ENCODE measurements around the gene EIF4G3.
"Not testable (repeated sequence)": the region's sequence is repeated elsewhere in the genome, so short reads cannot be mapped to it uniquely, and the experiment has no call there.

The EIF4G3 gene

GRCh38 chr1:21190771-21191170 is 14.1 kb upstream of the EIF4G3 start:
- DNase-seq (ENCODE audit: low read depth, low spot score), result not testable (repeated sequence)

GRCh38 chr1:21189906-21190500 is 13.3 kb upstream of the EIF4G3 start:
- H3K4me3 ChIP-seq (ENCODE audit: low read length), result no peak overlapping the region
- DNase-seq (ENCODE audit: low read depth, low spot score), result no peak

More at GRCh38 chr1:21190771-21191170, 14.1 kb upstream of the EIF4G3 start:
- not testable (repeated sequence) for H3K4me3 ChIP-seq (ENCODE audit: low read length)

GRCh38 chr1:21189421-21189820 is 12.7 kb upstream of the EIF4G3 start:
- no peak overlapping the region for H3K4me3 ChIP-seq (ENCODE audit: low read length)
- no peak for DNase-seq (ENCODE audit: low read depth, low spot score)

GRCh38 chr1:21188235-21188634 is 11.5 kb upstream of the EIF4G3 start:
- DNase-seq (ENCODE audit: low read depth, low spot score), result no peak
- no peak overlapping the region for H3K4me3 ChIP-seq (ENCODE audit: low read length)

GRCh38 chr1:21185221-21185731 is 8.6 kb upstream of the EIF4G3 start:
- H3K4me3 ChIP-seq (ENCODE audit: low read length), result no peak overlapping the region
- no peak for DNase-seq (ENCODE audit: low read depth, low spot score)

GRCh38 chr1:21184276-21184675 is 7.6 kb upstream of the EIF4G3 start:
- no peak overlapping the region for H3K4me3 ChIP-seq (ENCODE audit: low read length)
- no peak for DNase-seq (ENCODE audit: low read depth, low spot score)

GRCh38 chr1:21182181-21182731 is 5.6 kb upstream of the EIF4G3 start:
- H3K4me3 ChIP-seq (ENCODE audit: low read length), result no peak overlapping the region
- DNase-seq (ENCODE audit: low read depth, low spot score), result no peak

- not testable (repeated sequence) for DNase-seq (ENCODE audit: low read depth, low spot score); H3K4me3 ChIP-seq (ENCODE audit: low read length)
Measured at GRCh38 chr1:21178271-21178670, 1.6 kb upstream of the EIF4G3 start.

- peak overlapping the region; percentile 66 for H3K4me3 ChIP-seq (ENCODE audit: low read length)
- DNase-seq (ENCODE audit: low read depth, low spot score), result no peak
Measured at GRCh38 chr1:21175670-21176581, 771 bp downstream of the EIF4G3 start.

GRCh38 chr1:21175324-21175669 is 1.4 kb downstream of the EIF4G3 start:
- peak overlapping the region; percentile 66 for H3K4me3 ChIP-seq (ENCODE audit: low read length)
- DNase-seq (ENCODE audit: low read depth, low spot score), result peak; percentile 73

- H3K4me3 ChIP-seq (ENCODE audit: low read length), result no peak overlapping the region
- no peak for DNase-seq (ENCODE audit: low read depth, low spot score)
Measured at GRCh38 chr1:21174654-21175323, 1.9 kb downstream of the EIF4G3 start.

- no peak for DNase-seq (ENCODE audit: low read depth, low spot score)
- no peak overlapping the region for H3K4me3 ChIP-seq (ENCODE audit: low read length)
Measured at GRCh38 chr1:21174230-21174629, 2.5 kb downstream of the EIF4G3 start.

GRCh38 chr1:21173096-21173495 is 3.6 kb downstream of the EIF4G3 start:
- not testable (repeated sequence) for DNase-seq (ENCODE audit: low read depth, low spot score); H3K4me3 ChIP-seq (ENCODE audit: low read length)

GRCh38 chr1:21170837-21171236 is 5.9 kb downstream of the EIF4G3 start:
- DNase-seq (ENCODE audit: low read depth, low spot score); H3K4me3 ChIP-seq (ENCODE audit: low read length): not testable (repeated sequence)

GRCh38 chr1:21168444-21168843 is 8.3 kb downstream of the EIF4G3 start:
- no peak for DNase-seq (ENCODE audit: low read depth, low spot score)
- H3K4me3 ChIP-seq (ENCODE audit: low read length), result no peak overlapping the region

GRCh38 chr1:21165646-21166045 is 11.1 kb downstream of the EIF4G3 start:
- DNase-seq (ENCODE audit: low read depth, low spot score), result no peak
- no peak overlapping the region for H3K4me3 ChIP-seq (ENCODE audit: low read length)

GRCh38 chr1:21165076-21165475 is 11.6 kb downstream of the EIF4G3 start:
- no peak for DNase-seq (ENCODE audit: low read depth, low spot score)
- H3K4me3 ChIP-seq (ENCODE audit: low read length), result no peak overlapping the region

- H3K4me3 ChIP-seq (ENCODE audit: low read length), result no peak overlapping the region
- no peak for DNase-seq (ENCODE audit: low read depth, low spot score)
Measured at GRCh38 chr1:21164266-21164665, 12.4 kb downstream of the EIF4G3 start.

GRCh38 chr1:21162740-21163464 is 13.8 kb downstream of the EIF4G3 start:
- DNase-seq (ENCODE audit: low read depth, low spot score), result no peak
- H3K4me3 ChIP-seq (ENCODE audit: low read length), result no peak overlapping the region

Data from Jurkat, Clone E6-1 (cell line).